ENCODE results near the gene UBE2B.

The UBE2B gene

GRCh38 chr5:134437847-134438581, 66.6 kb downstream of the UBE2B start:
- 82% methylated on average over 7 of the region's 7 CpGs for WGBS
- H4K91ac ChIP-seq (ENCODE audit: low read length) = peak overlapping the region; percentile 2
- no peak overlapping the region for H3K27ac ChIP-seq (ENCODE audit: low read length, poor library complexity, severe bottlenecking)
- no peak overlapping the region for H3K4me2 ChIP-seq (ENCODE audit: low read length, poor library complexity, severe bottlenecking)
- H3K9ac ChIP-seq (ENCODE audit: low read length) = peak overlapping the region; percentile 64
- H3K23ac ChIP-seq (ENCODE audit: low read length in 2 of 2) = no peak overlapping the region
- H3K4ac ChIP-seq (ENCODE audit: low read depth in 1 of 2, low read length in 2 of 2) = peak overlapping the region in 1 of 2 experiments; percentile 81
- no peak overlapping the region for H2AFZ ChIP-seq (ENCODE audit: low read depth, low read length)
- DNase-seq = peak; percentile 36
- peak overlapping the region; percentile 84 for H2BK15ac ChIP-seq (ENCODE audit: low read depth, poor library complexity, severe bottlenecking)
- peak overlapping the region; percentile 25 to 90 for H3K18ac ChIP-seq (ENCODE audit: low read depth in 1 of 2, low read length in 2 of 2)
- H2BK120ac ChIP-seq (ENCODE audit: low read depth, low read length) = no peak overlapping the region
- H3K9me3 ChIP-seq (ENCODE audit: control insufficient read depth, low read length) = no peaks in the 10 kb centered on the region
- peak overlapping the region in 1 of 2 experiments; percentile 49 for H3K14ac ChIP-seq (ENCODE audit: low read length in 2 of 2)
- peak overlapping the region; percentile 54 for H2AK5ac ChIP-seq (ENCODE audit: low read length, severe bottlenecking)
- H3K27me3 ChIP-seq (ENCODE audit: control insufficient read depth in 1 of 2, insufficient read depth in 1 of 2, low read length in 2 of 2) = no peaks in the 10 kb centered on the region
- H3K4me1 ChIP-seq (ENCODE audit: control insufficient read depth, insufficient read depth, low read depth, low read length) = peaks cover 36% of the 10 kb centered on the region
- no peak overlapping the region for H2BK5ac ChIP-seq (ENCODE audit: low read depth, low read length, poor library complexity, severe bottlenecking)
- peak overlapping the region; percentile 89 to 90 for H2BK12ac ChIP-seq (ENCODE audit: low read length in 2 of 2)
- H4K8ac ChIP-seq (ENCODE audit: low read length) = peak overlapping the region; percentile 58
- no peaks in the 10 kb centered on the region for H3K79me1 ChIP-seq (replicated peaks; ENCODE audit: low read length, poor library complexity, severe bottlenecking)
- H3K36me3 ChIP-seq (ENCODE audit: control insufficient read depth in 1 of 2, insufficient read depth in 2 of 2, low read depth in 1 of 2, low read length in 2 of 2) = no peaks in the 10 kb centered on the region
- H3K4me3 ChIP-seq (ENCODE audit: insufficient read depth in 1 of 2, low read depth in 1 of 2, low read length in 2 of 2) = peak overlapping the region in 1 of 2 experiments; percentile 17

- no peak overlapping the region for H3K4me2 ChIP-seq (ENCODE audit: low read length, poor library complexity, severe bottlenecking)
- H3K27me3 ChIP-seq (ENCODE audit: control insufficient read depth in 1 of 2, insufficient read depth in 1 of 2, low read length in 2 of 2) = no peaks in the 10 kb centered on the region
- no peaks in the 10 kb centered on the region for H3K79me1 ChIP-seq (replicated peaks; ENCODE audit: low read length, poor library complexity, severe bottlenecking)
- H3K9ac ChIP-seq (ENCODE audit: low read length) = peak overlapping the region; percentile 68
- 98% methylated on average over 5 of the region's 7 CpGs for WGBS
- no peak overlapping the region for H3K23ac ChIP-seq (ENCODE audit: low read length in 2 of 2)
- H3K4me1 ChIP-seq (ENCODE audit: control insufficient read depth, insufficient read depth, low read depth, low read length) = peaks cover 36% of the 10 kb centered on the region
- no peak overlapping the region for H2BK120ac ChIP-seq (ENCODE audit: low read depth, low read length)
- H3K9me3 ChIP-seq (ENCODE audit: control insufficient read depth, low read length) = no peaks in the 10 kb centered on the region
- no peak for DNase-seq
- peak overlapping the region; percentile 25 to 53 for H3K18ac ChIP-seq (ENCODE audit: low read depth in 1 of 2, low read length in 2 of 2)
- peak overlapping the region in 1 of 2 experiments; percentile 42 for H3K4ac ChIP-seq (ENCODE audit: low read depth in 1 of 2, low read length in 2 of 2)
- H3K4me3 ChIP-seq (ENCODE audit: insufficient read depth in 1 of 2, low read depth in 1 of 2, low read length in 2 of 2) = peak overlapping the region in 1 of 2 experiments; percentile 17
- H3K14ac ChIP-seq (ENCODE audit: low read length in 2 of 2) = no peak overlapping the region
- H4K91ac ChIP-seq (ENCODE audit: low read length) = peak overlapping the region; percentile 30
- H2BK15ac ChIP-seq (ENCODE audit: low read depth, poor library complexity, severe bottlenecking) = peak overlapping the region; percentile 55
- peak overlapping the region; percentile 66 for H4K8ac ChIP-seq (ENCODE audit: low read length)
- peak overlapping the region; percentile 9 for H2AK5ac ChIP-seq (ENCODE audit: low read length, severe bottlenecking)
- peak overlapping the region; percentile 7 to 60 for H2BK12ac ChIP-seq (ENCODE audit: low read length in 2 of 2)
- H3K27ac ChIP-seq (ENCODE audit: low read length, poor library complexity, severe bottlenecking) = no peak overlapping the region
- no peak overlapping the region for H2AFZ ChIP-seq (ENCODE audit: low read depth, low read length)
- no peak overlapping the region for H2BK5ac ChIP-seq (ENCODE audit: low read depth, low read length, poor library complexity, severe bottlenecking)
- H3K36me3 ChIP-seq (ENCODE audit: control insufficient read depth in 1 of 2, insufficient read depth in 2 of 2, low read depth in 1 of 2, low read length in 2 of 2) = no peaks in the 10 kb centered on the region
These were observed 67.4 kb downstream of the UBE2B start for GRCh38 chr5:134438721-134439123.

GRCh38 chr5:134439210-134439654, 67.9 kb downstream of the UBE2B start:
- H4K91ac ChIP-seq (ENCODE audit: low read length) = peak overlapping the region; percentile 57
- peak overlapping the region in 1 of 2 experiments; percentile 20 for H3K4me3 ChIP-seq (ENCODE audit: insufficient read depth in 1 of 2, low read depth in 1 of 2, low read length in 2 of 2)
- peak overlapping the region in 1 of 2 experiments; percentile 36 for H3K4ac ChIP-seq (ENCODE audit: low read depth in 1 of 2, low read length in 2 of 2)
- H2BK12ac ChIP-seq (ENCODE audit: low read length in 2 of 2) = no peak overlapping the region
- no peaks in the 10 kb centered on the region for H3K36me3 ChIP-seq (ENCODE audit: control insufficient read depth in 1 of 2, insufficient read depth in 2 of 2, low read depth in 1 of 2, low read length in 2 of 2)
- H3K23ac ChIP-seq (ENCODE audit: low read length in 2 of 2) = no peak overlapping the region
- no peaks in the 10 kb centered on the region for H3K27me3 ChIP-seq (ENCODE audit: control insufficient read depth in 1 of 2, insufficient read depth in 1 of 2, low read length in 2 of 2)
- H3K9ac ChIP-seq (ENCODE audit: low read length) = peak overlapping the region; percentile 68
- no peak overlapping the region for H2BK5ac ChIP-seq (ENCODE audit: low read depth, low read length, poor library complexity, severe bottlenecking)
- no peak overlapping the region for H3K4me2 ChIP-seq (ENCODE audit: low read length, poor library complexity, severe bottlenecking)
- H3K27ac ChIP-seq (ENCODE audit: low read length, poor library complexity, severe bottlenecking) = no peak overlapping the region
- H2BK120ac ChIP-seq (ENCODE audit: low read depth, low read length) = no peak overlapping the region
- no peak overlapping the region for H2BK15ac ChIP-seq (ENCODE audit: low read depth, poor library complexity, severe bottlenecking)
- no peaks in the 10 kb centered on the region for H3K79me1 ChIP-seq (replicated peaks; ENCODE audit: low read length, poor library complexity, severe bottlenecking)
- peak; percentile 93 for DNase-seq
- 16% methylated on average over 7 of the region's 7 CpGs for WGBS
- H2AFZ ChIP-seq (ENCODE audit: low read depth, low read length) = peak overlapping the region; percentile 30
- no peak overlapping the region for H3K14ac ChIP-seq (ENCODE audit: low read length in 2 of 2)
- H3K4me1 ChIP-seq (ENCODE audit: control insufficient read depth, insufficient read depth, low read depth, low read length) = peaks cover 36% of the 10 kb centered on the region
- peak overlapping the region; percentile 71 for H4K8ac ChIP-seq (ENCODE audit: low read length)
- H3K9me3 ChIP-seq (ENCODE audit: control insufficient read depth, low read length) = no peaks in the 10 kb centered on the region
- no peak overlapping the region for H2AK5ac ChIP-seq (ENCODE audit: low read length, severe bottlenecking)
- H3K18ac ChIP-seq (ENCODE audit: low read depth in 1 of 2, low read length in 2 of 2) = peak overlapping the region; percentile 40 to 72

GRCh38 chr5:134440201-134440755, 68.9 kb downstream of the UBE2B start:
- Histone ChIP-seq H4K8ac (ENCODE audit: low read length) (no peak overlapping the region), H2BK5ac (ENCODE audit: low read depth, low read length, poor library complexity, severe bottlenecking) (no peak overlapping the region), H3K79me1 (replicated peaks; ENCODE audit: low read length, poor library complexity, severe bottlenecking) (no peaks in the 10 kb centered on the region), H3K14ac (ENCODE audit: low read length in 2 of 2) (no peak overlapping the region), H3K27ac (ENCODE audit: low read length, poor library complexity, severe bottlenecking) (no peak overlapping the region), H2AFZ (ENCODE audit: low read depth, low read length) (no peak overlapping the region), H3K27me3 (ENCODE audit: control insufficient read depth in 1 of 2, insufficient read depth in 1 of 2, low read length in 2 of 2) (no peaks in the 10 kb centered on the region), H3K4me2 (ENCODE audit: low read length, poor library complexity, severe bottlenecking) (no peak overlapping the region), H3K4me3 (ENCODE audit: insufficient read depth in 1 of 2, low read depth in 1 of 2, low read length in 2 of 2) (no peak overlapping the region), H2BK15ac (ENCODE audit: low read depth, poor library complexity, severe bottlenecking) (no peak overlapping the region), H2BK12ac (ENCODE audit: low read length in 2 of 2) (peak overlapping the region; percentile 19 to 59), H3K36me3 (ENCODE audit: control insufficient read depth in 1 of 2, insufficient read depth in 2 of 2, low read depth in 1 of 2, low read length in 2 of 2) (no peaks in the 10 kb centered on the region), H4K91ac (ENCODE audit: low read length) (no peak overlapping the region), H3K9me3 (ENCODE audit: control insufficient read depth, low read length) (peaks cover 4% of the 10 kb centered on the region), H3K4ac (ENCODE audit: low read depth in 1 of 2, low read length in 2 of 2) (no peak overlapping the region), H3K9ac (ENCODE audit: low read length) (no peak overlapping the region), H2AK5ac (ENCODE audit: low read length, severe bottlenecking) (no peak overlapping the region), H3K18ac (ENCODE audit: low read depth in 1 of 2, low read length in 2 of 2) (no peak overlapping the region), H3K4me1 (ENCODE audit: control insufficient read depth, insufficient read depth, low read depth, low read length) (peaks cover 35% of the 10 kb centered on the region), H2BK120ac (ENCODE audit: low read depth, low read length) (no peak overlapping the region), H3K23ac (ENCODE audit: low read length in 2 of 2) (no peak overlapping the region)
- DNase-seq = no peak
- 75% methylated on average over 3 of the region's 3 CpGs for WGBS

Data from mesenchymal stem cell (in vitro differentiated cells and primary cell).